GM23248 (cell line): Measurements from ENCODE around the gene NUB1. TPM values are rescaled to one million over a fixed set of nuclear protein-coding genes. Genes with fewer than 3 reads are reported as not detected.

Experiments used
- DNase-seq: peaks from one replicate; pipeline ENCODE4 v3.0.0-alpha.2; 2015
- H2AFZ ChIP-seq: fragments of 200-600 bp; sonication (generic); 2 replicates; pipeline ENCODE4 v1.6.1; 2016; ENCODE audit warnings: antibody characterized with exemption
- H3F3A ChIP-seq: fragments of 200-600 bp; sonication (generic); 2 replicates; pipeline ENCODE4 v1.6.1; 2016; ENCODE audit warnings: mild to moderate bottlenecking, antibody characterized with exemption, mixed run types; ENCODE audit not compliant: insufficient read depth
- H3K27ac ChIP-seq: fragments of 200-600 bp; sonication (generic); 2 replicates; pipeline ENCODE4 v1.5.1; 2016; ENCODE audit warnings: mild to moderate bottlenecking
- H3K27me3 ChIP-seq: fragments of 200-600 bp; sonication (generic); replicated peaks from 2 replicates; pipeline ENCODE4 v1.6.1; 2016; ENCODE audit warnings: mild to moderate bottlenecking; ENCODE audit not compliant: insufficient read depth
- H3K36me3 ChIP-seq: fragments of 200-600 bp; sonication (generic); 2 replicates; pipeline ENCODE4 v1.6.1; 2016; ENCODE audit warnings: low read depth, mild to moderate bottlenecking
- H3K4me1 ChIP-seq: fragments of 200-600 bp; sonication (generic); 2 replicates; pipeline ENCODE4 v1.6.1; 2016; ENCODE audit warnings: mild to moderate bottlenecking; ENCODE audit not compliant: insufficient read depth
- H3K4me2 ChIP-seq: fragments of 200-600 bp; sonication (generic); one replicate; pipeline ENCODE4 v1.6.1; 2016; ENCODE audit warnings: mild to moderate bottlenecking; ENCODE audit not compliant: unreplicated experiment
- H3K4me3 ChIP-seq: fragments of 200-600 bp; sonication (generic); 2 replicates; pipeline ENCODE4 v1.5.1; 2016; ENCODE audit warnings: mild to moderate bottlenecking
- H3K79me2 ChIP-seq: fragments of 200-600 bp; sonication (generic); 2 replicates; pipeline ENCODE4 v1.6.1; 2016; ENCODE audit warnings: mild to moderate bottlenecking; ENCODE audit not compliant: insufficient read depth
- H3K9ac ChIP-seq: fragments of 200-600 bp; sonication (generic); 2 replicates; pipeline ENCODE4 v1.6.1; 2016; ENCODE audit warnings: mild to moderate bottlenecking
- H3K9me2 ChIP-seq: fragments of 200-600 bp; sonication (generic); 2 replicates; pipeline ENCODE4 v1.6.1; 2016; ENCODE audit warnings: mixed run types, mild to moderate bottlenecking, moderate library complexity; ENCODE audit not compliant: insufficient read depth
- H3K9me3 ChIP-seq: fragments of 200-600 bp; sonication (generic); one replicate; pipeline ENCODE4 v1.6.1; 2017; ENCODE audit warnings: low read depth
- H4K20me1 ChIP-seq: fragments of 200-600 bp; sonication (generic); 2 replicates; pipeline ENCODE4 v1.6.0; 2016; ENCODE audit not compliant: insufficient read depth
- EZH2 ChIP-seq: fragments of 200-600 bp; sonication (generic); IDR thresholded peaks from 2 replicates; pipeline ENCODE4 v1.6.1; 2018; ENCODE audit warnings: antibody characterized with exemption, mild to moderate bottlenecking; ENCODE audit not compliant: insufficient read depth, poor library complexity, severe bottlenecking
- EZH2phosphoT487 ChIP-seq: fragments of 200-600 bp; sonication (generic); IDR thresholded peaks from 2 replicates; pipeline ENCODE4 v1.6.1; 2018; ENCODE audit warnings: antibody characterized with exemption, moderate library complexity, mild to moderate bottlenecking, low read depth; ENCODE audit not compliant: insufficient read depth
- WGBS, 2 experiments: methylation state at CpG; one replicate each; pipeline ENCODE4 v1.1.6; 2015 to 2017; ENCODE audit warnings: low lambda C conversion rate in 2 of 2, low coverage in 1 of 2; ENCODE audit errors: missing lambda C conversion rate in 2 of 2; 5-methylcytosine and 5-hydroxymethylcytosine counted together
- in situ Hi-C: fragments of 300-500 bp; cut with MboI; formaldehyde crosslinking; loops from 2 replicates; pipeline ENCODE4 v1.15.0; 2020
- polyA plus RNA-seq: library from polyadenylated mRNA; unstranded; fragments of >200 nt; fragmentation: Nextera tagmentation; extraction: Ambion mirVana; gene quantifications from 2 replicates; pipeline ENCODE4 v1.2.1, GENCODE V29; 2016
- total RNA-seq: library from RNA; depleted of rRNA; stranded (reverse); fragments of >200 nt; shearing (Covaris generic); gene quantifications from 2 replicates; pipeline ENCODE4 v1.2.3, GENCODE V29; 2014

The NUB1 gene
- total and polyA plus RNA-seq, 2 experiments from 2014 or later = 43.4 to 48.0 TPM

GRCh38 chr7:151339651-151340382 is 1.8 kb upstream of the NUB1 start:
- Histone ChIP-seq H4K20me1 (no peaks in the 10 kb centered on the region), H3K27ac (no peak overlapping the region), H3K79me2 (peaks cover 28% of the 10 kb centered on the region), H3K9ac (no peak overlapping the region), H3K4me2 (no peak overlapping the region), H3K27me3 (no peaks in the 10 kb centered on the region), H2AFZ (peak overlapping the region; percentile 13; the same call in 1 of the 2 replicates), H3F3A (no peaks in the 10 kb centered on the region), H3K4me3 (no peak overlapping the region), H3K4me1 (peaks cover 9% of the 10 kb centered on the region), H3K9me3 (no peaks in the 10 kb centered on the region), H3K9me2 (no peaks in the 10 kb centered on the region), H3K36me3 (no peaks in the 10 kb centered on the region)
- in situ Hi-C loops = no loop called here
- DNase-seq = no peak
- TF ChIP-seq EZH2phosphoT487 = no peak
- no peak for TF ChIP-seq EZH2
- 70 to 76% methylated on average over 7 of the region's 7 CpGs for WGBS, 2 experiments

GRCh38 chr7:151340794-151341356 is 737 bp upstream of the NUB1 start:
- H3K27me3 ChIP-seq = no peaks in the 10 kb centered on the region
- H3F3A ChIP-seq = peaks cover 3% of the 10 kb centered on the region; the same call in 1 of the 2 replicates
- no peaks in the 10 kb centered on the region for H3K9me2 ChIP-seq
- peaks cover 3% of the 10 kb centered on the region; the same call in 1 of the 2 replicates for H3K36me3 ChIP-seq
- TF ChIP-seq EZH2phosphoT487 = no peak
- no peak for TF ChIP-seq EZH2
- peak overlapping the region; percentile 89 for H2AFZ ChIP-seq
- no peak overlapping the region for H3K27ac ChIP-seq
- peak; percentile 26 for DNase-seq
- no peaks in the 10 kb centered on the region for H4K20me1 ChIP-seq
- H3K4me1 ChIP-seq = peaks cover 9% of the 10 kb centered on the region
- in situ Hi-C loops = no loop called here
- H3K79me2 ChIP-seq = peaks cover 29% of the 10 kb centered on the region
- WGBS, 2 experiments = 41 to 43% methylated on average over 12 of the region's 12 CpGs
- H3K4me2 ChIP-seq = peak overlapping the region; percentile 47
- H3K9me3 ChIP-seq = no peaks in the 10 kb centered on the region
- peak overlapping the region; percentile 100 for H3K4me3 ChIP-seq
- no peak overlapping the region; the same call in 1 of the 2 replicates for H3K9ac ChIP-seq

- TF ChIP-seq EZH2phosphoT487 (no peak), EZH2 (no peak)
- in situ Hi-C loops = no loop called here
These were observed 562 bp downstream of the NUB1 start for GRCh38 chr7:151342102-151342646.

GRCh38 chr7:151342811-151343210 is 1.2 kb downstream of the NUB1 start:
- DNase-seq = peak; percentile 39
- Histone ChIP-seq H3F3A (peaks cover 9% of the 10 kb centered on the region; the same call in 1 of the 2 replicates), H3K79me2 (peaks cover 29% of the 10 kb centered on the region), H2AFZ (peak overlapping the region; percentile 89), H3K9ac (peak overlapping the region; percentile 93), H3K4me2 (peak overlapping the region; percentile 100), H3K9me2 (no peaks in the 10 kb centered on the region), H3K36me3 (peaks cover 8% of the 10 kb centered on the region; the same call in 1 of the 2 replicates), H4K20me1 (no peaks in the 10 kb centered on the region), H3K4me3 (peak overlapping the region; percentile 100), H3K27ac (peak overlapping the region; percentile 22; the same call in 1 of the 2 replicates), H3K4me1 (peaks cover 14% of the 10 kb centered on the region), H3K9me3 (no peaks in the 10 kb centered on the region), H3K27me3 (no peaks in the 10 kb centered on the region)
- in situ Hi-C loops = no loop called here
- WGBS, 2 experiments = 73 to 75% methylated on average over 8 of the region's 8 CpGs
- no peak for TF ChIP-seq EZH2
- no peak for TF ChIP-seq EZH2phosphoT487

More at GRCh38 chr7:151342102-151342646, 562 bp downstream of the NUB1 start:
- H3F3A ChIP-seq = peaks cover 7% of the 10 kb centered on the region; the same call in 1 of the 2 replicates
- no peaks in the 10 kb centered on the region for H3K9me3 ChIP-seq
- H3K9ac ChIP-seq = peak overlapping the region; percentile 93
- DNase-seq = peak; percentile 28
- no peaks in the 10 kb centered on the region for H3K27me3 ChIP-seq
- peak overlapping the region; percentile 89 for H2AFZ ChIP-seq
- peak overlapping the region; percentile 22 for H3K27ac ChIP-seq
- H4K20me1 ChIP-seq = no peaks in the 10 kb centered on the region
- peak overlapping the region; percentile 100 for H3K4me3 ChIP-seq
- H3K4me2 ChIP-seq = peak overlapping the region; percentile 100
- peaks cover 14% of the 10 kb centered on the region for H3K4me1 ChIP-seq
- no peaks in the 10 kb centered on the region for H3K9me2 ChIP-seq
- H3K79me2 ChIP-seq = peaks cover 29% of the 10 kb centered on the region
- 1% methylated on average over 10 to 11 of the region's 11 CpGs for WGBS, 2 experiments
- H3K36me3 ChIP-seq = peaks cover 4% of the 10 kb centered on the region; the same call in 1 of the 2 replicates
